HCT116 (cell line): ENCODE results near the gene KRT38. TPM values are rescaled to one million over a fixed set of nuclear protein-coding genes. Genes with fewer than 3 reads are reported as not detected.
A peak's percentile ranks its signal among the peaks of the same experiment; 100 is the strongest.

Experiments used
- ATAC-seq: fragments of 200-7000 bp; cut with Tn5 transposase; 2 replicates; pipeline ENCODE4 v1.9.1; 2020; ENCODE audit warnings: mild to moderate bottlenecking, moderate library complexity
- BruUV-seq: library from RNA; stranded (reverse); fragments of 400-500 nt; replicated peaks from 2 replicates; lab custom pipeline; 2021; lab: Mats Ljungman, UMichigan
- CTCF ChIA-PET: fragments of 300-600 bp; sonication (Branson Sonifier 250); formaldehyde crosslinking; loops from one replicate; lab custom pipeline; 2021; ENCODE audit warnings: antibody characterized with exemption; lab: Charles Lee
- POLR2A ChIA-PET: fragments of 300-600, 350-600 bp; sonication (Branson Sonifier 250); formaldehyde crosslinking; loops from one replicate; lab custom pipeline; 2021; ENCODE audit warnings: antibody characterized with exemption; lab: Charles Lee
- RAD21 ChIA-PET, 2 experiments: fragments of 300-600 bp; sonication (Branson Sonifier 250); formaldehyde crosslinking; loops; one replicate each; lab custom pipeline; 2023; ENCODE audit warnings: low total read pairs in 2 of 2; ENCODE audit not compliant: uncharacterized antibody in 2 of 2, unreplicated experiment in 2 of 2, low non-redundant PET in 1 of 2; lab: Charles Lee
- DNase-seq: peaks from one replicate; pipeline ENCODE4 v3.0.0-alpha.2; 2010; ENCODE audit warnings: low read depth, low spot score
- H2AFZ ChIP-seq: fragments of 200-600 bp; shearing (Covaris generic), sonication (generic); 2 replicates; pipeline ENCODE4 v1.6.1; 2017; ENCODE audit warnings: low read depth, mixed run types, mixed read lengths, antibody characterized with exemption, low read length; ENCODE audit not compliant: poor library complexity, severe bottlenecking
- H3K27ac ChIP-seq: 2 replicates; pipeline ENCODE4 v1.5.1; 2012; ENCODE audit warnings: low read depth, low read length
- H3K27me3 ChIP-seq: fragments of 200-600 bp; sonication (generic); 2 replicates; pipeline ENCODE4 v1.6.1; 2016; ENCODE audit warnings: mixed run types, low read length, mixed read lengths; ENCODE audit not compliant: insufficient read depth
- H3K36me3 ChIP-seq, 2 experiments: fragments of 200-500 bp in 1 of 2; fragments of 200-600 bp in 1 of 2; sonication (Bioruptor generic) in 1 of 2; sonication (generic) in 1 of 2; 2 replicates each; pipeline versions ENCODE4 v1.5.1 to v1.6.1; 2014 to 2016; ENCODE audit warnings: low read length in 2 of 2, inconsistent platforms in 1 of 2, mixed read lengths in 1 of 2, mixed run types in 1 of 2; ENCODE audit not compliant: insufficient read depth in 2 of 2, control insufficient read depth in 1 of 2
- H3K4me1 ChIP-seq, 2 experiments: fragments of 200-600 bp in 1 of 2; sonication (generic) in 1 of 2; 2 replicates each; pipeline versions ENCODE4 v1.5.1 to v1.6.1; 2012 to 2017; ENCODE audit warnings: low read length in 2 of 2, inconsistent platforms in 1 of 2, mild to moderate bottlenecking in 1 of 2, mixed read lengths in 1 of 2, mixed run types in 1 of 2, moderate library complexity in 1 of 2; ENCODE audit not compliant: insufficient read depth in 2 of 2, control insufficient read depth in 1 of 2
- H3K4me2 ChIP-seq: fragments of 200-600 bp; sonication (generic); 2 replicates; pipeline ENCODE4 v1.6.1; 2017; ENCODE audit warnings: mixed run types, low read length, mixed read lengths
- H3K4me3 ChIP-seq, 2 experiments: fragments of 200-600 bp in 1 of 2; sonication (generic) in 1 of 2; replicated peaks in 1 of 2; 2 replicates each; pipeline ENCODE4 v1.5.1; 2011 to 2016; ENCODE audit warnings: low read length in 2 of 2, control low read depth in 1 of 2, low read depth in 1 of 2, mild to moderate bottlenecking in 1 of 2, mixed read lengths in 1 of 2, mixed run types in 1 of 2
- H3K79me2 ChIP-seq: fragments of 200-600 bp; sonication (generic); 2 replicates; pipeline ENCODE4 v1.6.1; 2017; ENCODE audit warnings: mild to moderate bottlenecking, mixed run types, low read length, moderate library complexity, mixed read lengths; ENCODE audit not compliant: insufficient read depth
- H3K9ac ChIP-seq: fragments of 200-600 bp; sonication (generic); 2 replicates; pipeline ENCODE4 v1.6.1; 2016; ENCODE audit warnings: low read length, mixed read lengths
- H3K9me2 ChIP-seq: fragments of 200-600 bp; sonication (generic), shearing (Covaris generic); 2 replicates; pipeline ENCODE4 v1.6.1; 2017; ENCODE audit warnings: mixed run types, mild to moderate bottlenecking, moderate library complexity; ENCODE audit not compliant: insufficient read depth
- H3K9me3 ChIP-seq, 2 experiments: fragments of 200-500 bp in 1 of 2; fragments of 200-600 bp in 1 of 2; sonication (Bioruptor generic) in 1 of 2; sonication (generic) in 1 of 2; 2 replicates each; pipeline ENCODE4 v1.6.1; 2014 to 2017; ENCODE audit warnings: low read length in 2 of 2, mixed read lengths in 2 of 2, inconsistent platforms in 1 of 2, low read depth in 1 of 2, mild to moderate bottlenecking in 1 of 2, mixed run types in 1 of 2, moderate library complexity in 1 of 2; ENCODE audit not compliant: control insufficient read depth in 1 of 2, insufficient read depth in 1 of 2
- H4K20me1 ChIP-seq: fragments of 200-600 bp; sonication (generic), shearing (Covaris generic); 2 replicates; pipeline ENCODE4 v1.6.1; 2017; ENCODE audit warnings: mixed run types, mild to moderate bottlenecking, moderate library complexity; ENCODE audit not compliant: insufficient read depth
- CTCF ChIP-seq, 3 experiments: fragments of 200-600 bp in 1 of 3; sonication (generic) in 1 of 3; IDR thresholded peaks in 2 of 3; conservative IDR thresholded peaks in 1 of 3; 2 replicates each; pipeline ENCODE4 v1.5.1; 2012 to 2017; ENCODE audit warnings: low read depth in 2 of 3, low read length in 2 of 3, antibody characterized with exemption in 1 of 3, borderline replicate concordance in 1 of 3, control low read depth in 1 of 3, mild to moderate bottlenecking in 1 of 3, mixed read lengths in 1 of 3, mixed run types in 1 of 3, moderate library complexity in 1 of 3; ENCODE audit not compliant: insufficient read depth in 1 of 3
- FOSL1 ChIP-seq: IDR thresholded peaks from 2 replicates; pipeline ENCODE4 v1.6.1; 2012; ENCODE audit warnings: low read depth
- POLR2A ChIP-seq: IDR thresholded peaks from 2 replicates; pipeline ENCODE4 v1.7.0; 2011; ENCODE audit warnings: borderline replicate concordance; ENCODE audit not compliant: insufficient read depth, insufficient read length; ENCODE audit errors: extremely low read depth
- RAD21 ChIP-seq: IDR thresholded peaks from 2 replicates; pipeline ENCODE4 v1.6.1; 2012; ENCODE audit warnings: low read depth, mild to moderate bottlenecking
- SP1 ChIP-seq: IDR thresholded peaks from 2 replicates; pipeline ENCODE4 v1.6.1; 2012; ENCODE audit warnings: low read depth
- SRF ChIP-seq: IDR thresholded peaks from 2 replicates; pipeline ENCODE4 v1.6.1; 2012; ENCODE audit warnings: low read depth
- intact Hi-C: fragments of 100-400 bp; cut with micrococcal nuclease; formaldehyde crosslinking; loops from 2 replicates; pipeline ENCODE4 v1.10.0; 2022
- total RNA-seq: library from RNA; stranded (reverse); gene quantifications from one replicate; pipeline ENCODE4 v1.2.1, GENCODE V29; 2021; ENCODE audit not compliant: unreplicated experiment

The KRT38 gene
- total RNA-seq, 1 experiment from 2014 or later, result not detected

- no TSS peak for BruUV-seq
- no peaks in the 10 kb centered on the region for H3K9me3 ChIP-seq
- DNase-seq (no peak), ATAC-seq (peak; percentile 96)
- no peaks in the 10 kb centered on the region for H3K36me3 ChIP-seq
- ChIA-PET POLR2A (interaction anchor here (0.6 to 1.3 kb wide), 4 partner anchors 14 to 108 kb away, joined by 3 to 7 read pairs (median 4); no protein-coding TSS in a partner anchor), CTCF (interaction anchor here (0.6 to 2.1 kb wide), 20 partner anchors 9 to 884 kb away, joined by 3 to 21 read pairs (median 4); partner anchors contain the start of gene KRT15), RAD21 (interaction anchor here in 1 of 2 experiments (1.0 kb wide), 1 partner anchor 78 kb away, joined by 5 read pairs; no protein-coding TSS in a partner anchor)
- peak; percentile 28; the same call in 1 of the 2 replicates for TF ChIP-seq SP1
- peak; percentile 45 to 81 (median 73); a peak in 5 of 6 replicates for TF ChIP-seq CTCF (IDR thresholded peaks at IDR 0.05 in 2 of 3, conservative IDR thresholded peaks at IDR 0.05 in 1 of 3; ENCODE audit: borderline replicate concordance in 1 of 3, insufficient read depth in 1 of 3, low read depth in 2 of 3, low read length in 2 of 3)
- no peak for TF ChIP-seq POLR2A
- peak; percentile 62 for TF ChIP-seq RAD21
- peak; percentile 49; the same call in 1 of the 2 replicates for TF ChIP-seq FOSL1
- H3K27me3 ChIP-seq, result no peaks in the 10 kb centered on the region
- H4K20me1 ChIP-seq, result no peaks in the 10 kb centered on the region
- no peaks in the 10 kb centered on the region for H3K79me2 ChIP-seq
- intact Hi-C loops, result loop anchor here (10.0 kb wide), 1 partner anchor 77 kb away; no protein-coding TSS in a partner anchor
- peaks cover 15 to 44% of the 10 kb centered on the region in 2 experiments for H3K4me1 ChIP-seq
- H3K4me2 ChIP-seq, result peak overlapping the region; percentile 54
- no peak overlapping the region for H3K9ac ChIP-seq
- no peak overlapping the region for H3K4me3 ChIP-seq
- no peak overlapping the region for H2AFZ ChIP-seq
- H3K9me2 ChIP-seq, result no peaks in the 10 kb centered on the region
- H3K27ac ChIP-seq, result no peak overlapping the region
Measured at GRCh38 chr17:41417576-41418015, 23.2 kb downstream of the KRT38 start.

GRCh38 chr17:41417127-41417526, 23.7 kb downstream of the KRT38 start:
- no peak overlapping the region for H2AFZ ChIP-seq
- H3K9ac ChIP-seq, result no peak overlapping the region
- no peaks in the 10 kb centered on the region for H3K79me2 ChIP-seq
- H3K9me3 ChIP-seq, result no peaks in the 10 kb centered on the region
- peak overlapping the region; percentile 54 for H3K4me2 ChIP-seq
- no peak overlapping the region for H3K27ac ChIP-seq
- H3K4me1 ChIP-seq, result peaks cover 15 to 44% of the 10 kb centered on the region in 2 experiments
- intact Hi-C loops, result loop anchor here (10.0 kb wide), 1 partner anchor 78 kb away; no protein-coding TSS in a partner anchor
- no peaks in the 10 kb centered on the region for H3K36me3 ChIP-seq
- CTCF ChIA-PET, result interaction anchor here (0.6 to 2.1 kb wide), 19 partner anchors 9 to 884 kb away, joined by 3 to 21 read pairs (median 4); partner anchors contain the start of gene KRT15
- no peak overlapping the region for H3K4me3 ChIP-seq
- DNase-seq (no peak), ATAC-seq (peak; percentile 31)
- no peak for TF ChIP-seq SRF
- no peak for TF ChIP-seq CTCF (IDR thresholded peaks at IDR 0.05 in 2 of 3, conservative IDR thresholded peaks at IDR 0.05 in 1 of 3; ENCODE audit: borderline replicate concordance in 1 of 3, insufficient read depth in 1 of 3, low read depth in 2 of 3, low read length in 2 of 3)
- no peaks in the 10 kb centered on the region for H3K27me3 ChIP-seq
- H3K9me2 ChIP-seq, result no peaks in the 10 kb centered on the region
- no TSS peak for BruUV-seq
- RAD21 ChIA-PET, result interaction anchor here in 1 of 2 experiments (1.0 kb wide), 1 partner anchor 78 kb away, joined by 5 read pairs; no protein-coding TSS in a partner anchor
- POLR2A ChIA-PET, result interaction anchor here (0.6 to 1.3 kb wide), 4 partner anchors 13 to 108 kb away, joined by 3 to 7 read pairs (median 4); no protein-coding TSS in a partner anchor
- H4K20me1 ChIP-seq, result no peaks in the 10 kb centered on the region
